GM12892 (cell line): ENCODE measurements around the gene FAM174C.

Source experiments
- POLR2A ChIP-seq: IDR thresholded peaks from 2 replicates; pipeline ENCODE4 v1.6.1; 2011; ENCODE audit warnings: low read depth, low read length, control low read depth
- POLR2AphosphoS5 ChIP-seq: IDR thresholded peaks from 2 replicates; pipeline ENCODE4 v1.6.1; 2011; ENCODE audit warnings: low read depth, low read length, control low read depth
- TAF1 ChIP-seq: IDR thresholded peaks from 2 replicates; pipeline ENCODE4 v1.6.1; 2011; ENCODE audit warnings: low read depth, mild to moderate bottlenecking, control low read depth, low read length, borderline replicate concordance

DNA sequence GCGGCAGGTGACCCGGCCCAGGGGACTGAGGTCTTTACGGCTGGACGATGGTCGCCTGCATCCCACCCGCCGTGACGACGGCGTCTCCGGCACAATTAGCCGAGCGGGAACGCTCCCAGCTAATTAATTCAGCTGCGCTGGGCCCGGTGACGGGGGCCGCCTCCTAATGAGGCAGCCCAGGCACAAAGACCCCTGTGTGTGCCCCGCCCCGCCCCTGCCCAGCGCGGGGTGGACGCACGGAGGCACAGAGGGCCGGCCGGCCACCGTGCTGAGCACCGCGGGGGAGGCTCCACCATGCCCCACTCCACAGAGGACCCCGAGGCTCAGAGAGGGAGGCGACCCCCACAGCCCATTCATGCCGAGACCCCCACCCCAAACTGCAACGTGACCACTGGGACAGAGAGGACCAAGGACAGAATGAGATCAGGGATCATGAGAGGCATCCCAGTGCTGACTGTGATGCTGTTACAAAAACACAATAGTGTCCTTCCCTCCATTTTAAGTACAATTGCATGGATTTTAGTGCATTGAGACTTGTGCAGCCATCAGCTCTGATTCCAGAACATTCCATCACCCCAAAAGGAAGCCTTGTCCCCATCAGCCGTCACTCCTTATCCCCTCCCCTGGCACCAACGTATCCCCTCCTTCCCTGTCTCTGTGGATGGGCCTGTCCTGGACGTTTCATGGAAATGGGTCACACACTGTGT is 27.4 kb downstream of the FAM174C start:
- TF ChIP-seq POLR2AphosphoS5, result no peak
- TF ChIP-seq POLR2A, result no peak
- no peak for TF ChIP-seq TAF1
